ENCODE measurements around the gene SLC22A23.

The SLC22A23 gene

DNA sequence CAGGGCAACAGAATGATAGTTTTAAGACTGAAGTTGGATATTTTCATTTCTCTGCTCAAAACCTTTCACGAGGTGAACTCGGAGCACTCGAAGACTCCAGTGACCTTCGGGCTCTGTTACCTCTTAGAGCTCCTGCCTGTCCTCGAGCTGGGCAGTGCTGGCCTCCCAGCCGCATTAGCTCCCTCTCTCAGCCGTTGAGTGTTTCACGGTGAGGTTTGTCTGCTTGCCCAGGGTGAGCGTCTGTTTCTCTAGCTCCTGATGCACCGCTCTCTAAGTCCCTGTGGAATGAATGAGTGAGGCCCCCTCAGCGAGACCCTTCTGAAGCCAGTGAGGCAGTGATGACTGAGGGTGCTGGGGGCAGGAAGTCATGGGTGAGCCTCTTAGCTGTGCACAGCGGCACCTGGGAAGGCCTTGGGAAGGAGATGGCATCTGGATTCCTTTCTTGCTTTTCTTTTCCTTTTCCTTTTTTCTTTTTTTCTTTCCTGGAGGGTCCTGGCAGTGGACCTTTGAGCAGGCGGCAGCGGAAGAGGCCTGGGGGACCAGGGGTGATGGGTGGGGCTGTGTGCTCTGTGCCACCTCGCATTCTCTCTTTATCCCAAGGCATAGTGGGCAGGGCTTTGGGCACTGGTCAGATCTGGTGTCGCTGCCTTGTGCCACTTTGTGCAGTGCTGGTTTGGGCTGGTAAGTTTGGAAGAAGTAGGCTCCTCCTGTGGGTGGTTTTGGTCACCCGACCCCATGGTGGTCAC lies 195.9 kb downstream of the SLC22A23 start:
- ATAC-seq (ENCODE audit: insufficient read depth, low read depth), result no peak
- no peak for DNase-seq
- H3K4me1 ChIP-seq (ENCODE audit: insufficient read depth, low read length), result peaks cover 50% of the 10 kb centered on the region
- no peaks in the 10 kb centered on the region for H3K27me3 ChIP-seq (ENCODE audit: insufficient read depth, low read length, poor library complexity)
- H2AFZ ChIP-seq (ENCODE audit: low read depth, low read length), result no peak overlapping the region
- TF ChIP-seq EZH2 (IDR thresholded peaks at IDR 0.05; ENCODE audit: borderline replicate concordance, low read depth, low read length, severe bottlenecking), result no peak
- TF ChIP-seq, protein P1, sequence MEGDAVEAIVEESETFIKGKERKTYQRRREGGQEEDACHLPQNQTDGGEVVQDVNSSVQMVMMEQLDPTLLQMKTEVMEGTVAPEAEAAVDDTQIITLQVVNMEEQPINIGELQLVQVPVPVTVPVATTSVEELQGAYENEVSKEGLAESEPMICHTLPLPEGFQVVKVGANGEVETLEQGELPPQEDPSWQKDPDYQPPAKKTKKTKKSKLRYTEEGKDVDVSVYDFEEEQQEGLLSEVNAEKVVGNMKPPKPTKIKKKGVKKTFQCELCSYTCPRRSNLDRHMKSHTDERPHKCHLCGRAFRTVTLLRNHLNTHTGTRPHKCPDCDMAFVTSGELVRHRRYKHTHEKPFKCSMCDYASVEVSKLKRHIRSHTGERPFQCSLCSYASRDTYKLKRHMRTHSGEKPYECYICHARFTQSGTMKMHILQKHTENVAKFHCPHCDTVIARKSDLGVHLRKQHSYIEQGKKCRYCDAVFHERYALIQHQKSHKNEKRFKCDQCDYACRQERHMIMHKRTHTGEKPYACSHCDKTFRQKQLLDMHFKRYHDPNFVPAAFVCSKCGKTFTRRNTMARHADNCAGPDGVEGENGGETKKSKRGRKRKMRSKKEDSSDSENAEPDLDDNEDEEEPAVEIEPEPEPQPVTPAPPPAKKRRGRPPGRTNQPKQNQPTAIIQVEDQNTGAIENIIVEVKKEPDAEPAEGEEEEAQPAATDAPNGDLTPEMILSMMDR (IDR thresholded peaks at IDR 0.05; ENCODE audit: borderline replicate concordance, extremely low read depth, low read length, poor library complexity, severe bottlenecking), result no peak
- H3K36me3 ChIP-seq (ENCODE audit: insufficient read depth, low read length), result peaks cover 55% of the 10 kb centered on the region
- peak overlapping the region; percentile 97 for H3K4me2 ChIP-seq (ENCODE audit: insufficient read depth, low read length)
- peak overlapping the region; percentile 45 for H3K27ac ChIP-seq (ENCODE audit: low read length)
- H3K4me3 ChIP-seq (ENCODE audit: low read depth in 1 of 2, low read length in 2 of 2), result peak overlapping the region; percentile 11 to 100; a peak in 3 of 4 replicates
- H3K9ac ChIP-seq (ENCODE audit: low read depth, low read length), result peak overlapping the region; percentile 48
- peaks cover 59% of the 10 kb centered on the region for H4K20me1 ChIP-seq (ENCODE audit: insufficient read depth, low read length)
- H3K79me2 ChIP-seq (ENCODE audit: insufficient read depth, low read length), result peaks cover 71% of the 10 kb centered on the region
- H3K9me3 ChIP-seq (ENCODE audit: insufficient read depth, low read length, severe bottlenecking), result no peaks in the 10 kb centered on the region

DNA sequence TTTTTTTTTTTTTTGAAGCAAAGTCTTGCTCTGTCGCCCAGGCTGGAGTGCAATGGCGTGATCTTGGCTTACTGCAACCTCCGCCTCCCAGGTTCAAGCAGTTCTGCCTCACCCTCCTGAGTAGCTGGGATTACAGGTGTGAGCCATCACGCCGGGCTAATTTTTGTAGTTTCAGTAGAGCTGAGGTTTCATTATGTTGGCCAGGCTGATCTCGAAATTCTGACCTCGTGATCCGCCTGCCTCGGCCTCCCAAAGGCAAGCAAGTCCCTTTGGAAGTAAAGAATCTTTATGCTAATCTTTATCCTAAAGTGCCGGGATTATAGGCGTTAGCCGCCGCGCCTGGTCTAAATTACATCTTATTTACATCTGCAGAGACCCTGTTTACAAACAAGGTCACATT lies 196.6 kb downstream of the SLC22A23 start:
- Histone ChIP-seq H3K36me3 (ENCODE audit: insufficient read depth, low read length) (peaks cover 50% of the 10 kb centered on the region), H3K4me2 (ENCODE audit: insufficient read depth, low read length) (peak overlapping the region; percentile 97), H3K27ac (ENCODE audit: low read length) (peak overlapping the region; percentile 45; the same call in 1 of the 2 replicates), H3K9ac (ENCODE audit: low read depth, low read length) (peak overlapping the region; percentile 48), H4K20me1 (ENCODE audit: insufficient read depth, low read length) (peaks cover 56% of the 10 kb centered on the region), H3K9me3 (ENCODE audit: insufficient read depth, low read length, severe bottlenecking) (no peaks in the 10 kb centered on the region), H3K4me1 (ENCODE audit: insufficient read depth, low read length) (peaks cover 50% of the 10 kb centered on the region), H3K79me2 (ENCODE audit: insufficient read depth, low read length) (peaks cover 66% of the 10 kb centered on the region), H3K4me3 (ENCODE audit: low read depth in 1 of 2, low read length in 2 of 2) (peak overlapping the region; percentile 11 to 100; a peak in 3 of 4 replicates), H3K27me3 (ENCODE audit: insufficient read depth, low read length, poor library complexity) (no peaks in the 10 kb centered on the region), H2AFZ (ENCODE audit: low read depth, low read length) (no peak overlapping the region)
- TF ChIP-seq, protein P1 (IDR thresholded peaks at IDR 0.05; ENCODE audit: borderline replicate concordance, extremely low read depth, low read length, poor library complexity, severe bottlenecking), result no peak
- no peak for TF ChIP-seq EZH2 (IDR thresholded peaks at IDR 0.05; ENCODE audit: borderline replicate concordance, low read depth, low read length, severe bottlenecking)
- ATAC-seq (ENCODE audit: insufficient read depth, low read depth) (no peak), DNase-seq (no peak)

DNA sequence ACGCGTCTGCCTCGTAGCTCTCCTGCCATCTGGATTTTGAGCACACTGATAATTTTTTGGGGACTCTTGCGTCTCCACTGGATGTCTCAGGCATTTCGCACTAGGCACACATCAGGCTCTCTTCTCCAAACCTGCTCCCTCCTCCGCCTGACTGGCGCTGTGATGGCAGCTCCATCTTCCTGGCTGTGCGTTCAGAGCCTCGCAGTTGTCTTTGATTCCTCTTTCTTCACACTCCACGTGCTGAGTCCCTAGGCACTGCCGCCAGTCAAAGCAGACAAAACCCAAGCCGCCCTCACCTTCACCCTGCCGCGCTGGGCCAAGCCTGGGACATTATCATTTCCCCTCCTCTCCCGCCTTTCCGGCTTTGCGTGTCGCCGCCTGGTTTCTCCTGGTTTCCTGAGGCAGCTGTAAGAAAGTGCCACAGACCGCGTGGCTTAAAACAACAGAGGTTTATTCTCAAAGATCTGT lies 197.3 kb downstream of the SLC22A23 start:
- Histone ChIP-seq H3K4me3 (ENCODE audit: low read depth in 1 of 2, low read length in 2 of 2) (peak overlapping the region; percentile 99 to 100), H3K9ac (ENCODE audit: low read depth, low read length) (peak overlapping the region; percentile 95), H3K4me1 (ENCODE audit: insufficient read depth, low read length) (peaks cover 50% of the 10 kb centered on the region), H3K4me2 (ENCODE audit: insufficient read depth, low read length) (peak overlapping the region; percentile 97), H3K36me3 (ENCODE audit: insufficient read depth, low read length) (peaks cover 42% of the 10 kb centered on the region), H4K20me1 (ENCODE audit: insufficient read depth, low read length) (peaks cover 49% of the 10 kb centered on the region), H3K27ac (ENCODE audit: low read length) (peak overlapping the region; percentile 87), H3K79me2 (ENCODE audit: insufficient read depth, low read length) (peaks cover 58% of the 10 kb centered on the region), H3K27me3 (ENCODE audit: insufficient read depth, low read length, poor library complexity) (no peaks in the 10 kb centered on the region), H2AFZ (ENCODE audit: low read depth, low read length) (peak overlapping the region; percentile 96), H3K9me3 (ENCODE audit: insufficient read depth, low read length, severe bottlenecking) (no peaks in the 10 kb centered on the region)
- peak; percentile 56 for DNase-seq
- ATAC-seq (ENCODE audit: insufficient read depth, low read depth), result peak; percentile 68
- no peak for TF ChIP-seq EZH2 (IDR thresholded peaks at IDR 0.05; ENCODE audit: borderline replicate concordance, low read depth, low read length, severe bottlenecking)
- TF ChIP-seq, protein P1 (IDR thresholded peaks at IDR 0.05; ENCODE audit: borderline replicate concordance, extremely low read depth, low read length, poor library complexity, severe bottlenecking), result peak; percentile 22

Data from DND-41 (cell line).